SK-N-SH (cell line): ENCODE results near the gene GAS7. TPM values are rescaled to one million over a fixed set of nuclear protein-coding genes. Genes with fewer than 3 reads are reported as not detected.

ENCODE experiments used
- CTCF ChIA-PET: fragments of 300-600, 350-600 bp; formaldehyde crosslinking; extraction: SDS; loops from one replicate; lab custom pipeline; 2021; lab: Yijun Ruan, JAX
- POLR2A ChIA-PET: fragments of 350-600 bp; sonication (Branson Sonifier 250); formaldehyde crosslinking; extraction: SDS; loops from one replicate; lab custom pipeline; 2020; ENCODE audit warnings: antibody characterized with exemption, inconsistent platforms; lab: Yijun Ruan, JAX
- DNase-seq: peaks from one replicate; pipeline ENCODE4 v3.0.0; 2012
- H2AFZ ChIP-seq: fragments of 200-600 bp; sonication (generic); 2 replicates; pipeline ENCODE4 v1.8.1; 2016; ENCODE audit warnings: antibody characterized with exemption, mild to moderate bottlenecking, low read depth
- H3F3A ChIP-seq: fragments of 200-600 bp; sonication (generic); replicated peaks from 2 replicates; pipeline ENCODE3; 2016; ENCODE audit warnings: antibody characterized with exemption, mild to moderate bottlenecking; ENCODE audit not compliant: insufficient read depth
- H3K27ac ChIP-seq, 2 experiments: fragments of 200-500 bp in 1 of 2; fragments of 200-600 bp in 1 of 2; sonication (Bioruptor generic) in 1 of 2; sonication (generic), shearing (Covaris generic) in 1 of 2; 2 replicates each; pipeline versions ENCODE4 v1.5.1 to v1.6.1; 2014 to 2016; ENCODE audit warnings: low read depth in 2 of 2, inconsistent platforms in 1 of 2, low read length in 1 of 2, mild to moderate bottlenecking in 1 of 2, mixed read lengths in 1 of 2
- H3K27me3 ChIP-seq: fragments of 200-600 bp; sonication (generic), shearing (Covaris generic); 2 replicates; pipeline ENCODE4 v1.6.1; 2016; ENCODE audit warnings: mixed run types; ENCODE audit not compliant: insufficient read depth
- H3K36me3 ChIP-seq, 2 experiments: fragments of 200-500 bp in 1 of 2; fragments of 200-600 bp in 1 of 2; sonication (Bioruptor generic) in 1 of 2; sonication (generic) in 1 of 2; replicated peaks in 1 of 2; 2 replicates each; pipeline versions ENCODE3 to v1.5.1; 2014 to 2016; ENCODE audit warnings: low read length in 1 of 2, mild to moderate bottlenecking in 1 of 2; ENCODE audit not compliant: insufficient read depth in 2 of 2, control insufficient read depth in 1 of 2
- H3K4me1 ChIP-seq, 2 experiments: fragments of 200-500 bp in 1 of 2; fragments of 200-600 bp in 1 of 2; sonication (Bioruptor generic) in 1 of 2; sonication (generic), shearing (Covaris generic) in 1 of 2; 2 replicates each; pipeline versions ENCODE4 v1.5.1 to v1.6.1; 2014 to 2016; ENCODE audit warnings: low read depth in 1 of 2, low read length in 1 of 2, mixed run types in 1 of 2; ENCODE audit not compliant: insufficient read depth in 2 of 2, control insufficient read depth in 1 of 2
- H3K4me2 ChIP-seq: fragments of 200-600 bp; sonication (generic), shearing (Covaris generic); 2 replicates; pipeline ENCODE4 v1.6.1; 2017; ENCODE audit warnings: mixed run types
- H3K4me3 ChIP-seq, 2 experiments: fragments of 200-500 bp in 1 of 2; fragments of 200-600 bp in 1 of 2; sonication (Bioruptor generic) in 1 of 2; sonication (generic), shearing (Covaris generic) in 1 of 2; 2 replicates each; pipeline versions ENCODE4 v1.5.1 to v1.8.1; 2014 to 2016; ENCODE audit warnings: low read depth in 2 of 2, inconsistent platforms in 1 of 2, low read length in 1 of 2, mild to moderate bottlenecking in 1 of 2, mixed read lengths in 1 of 2, moderate library complexity in 1 of 2
- H3K79me2 ChIP-seq: fragments of 200-600 bp; sonication (generic); 2 replicates; pipeline ENCODE4 v1.8.1; 2017; ENCODE audit warnings: mild to moderate bottlenecking; ENCODE audit not compliant: insufficient read depth
- H3K9ac ChIP-seq: fragments of 200-600 bp; sonication (generic); 2 replicates; pipeline ENCODE4 v1.6.1; 2017; ENCODE audit warnings: mixed run types
- H3K9me2 ChIP-seq: fragments of 200-600 bp; sonication (generic); 2 replicates; pipeline ENCODE4 v1.6.1; 2017; ENCODE audit warnings: mixed run types
- H3K9me3 ChIP-seq: fragments of 200-600 bp; sonication (generic); 2 replicates; pipeline ENCODE4 v1.6.1; 2017; ENCODE audit warnings: mixed run types, mild to moderate bottlenecking, moderate library complexity
- H4K20me1 ChIP-seq: fragments of 200-600 bp; sonication (generic); 2 replicates; pipeline ENCODE4 v1.6.1; 2017; ENCODE audit warnings: mild to moderate bottlenecking, mixed run types; ENCODE audit not compliant: insufficient read depth
- ELF1 ChIP-seq: IDR thresholded peaks from 2 replicates; pipeline ENCODE4 v1.4.0; 2012
- EP300 ChIP-seq, 2 experiments: IDR thresholded peaks; 2 replicates each; pipeline versions ENCODE4 v1.4.0 to v1.6.1; 2012; ENCODE audit warnings: borderline replicate concordance in 1 of 2, low read depth in 1 of 2, low read length in 1 of 2
- EZH2phosphoT487 ChIP-seq: fragments of 200-600 bp; sonication (generic); IDR thresholded peaks from 2 replicates; pipeline ENCODE4 v1.6.1; 2017; ENCODE audit warnings: low read depth, mixed run types, mild to moderate bottlenecking, antibody characterized with exemption, moderate library complexity, borderline replicate concordance
- FOSL2 ChIP-seq: IDR thresholded peaks from 2 replicates; pipeline ENCODE4 v1.4.0; 2012; ENCODE audit warnings: low read depth, mild to moderate bottlenecking, moderate library complexity, borderline replicate concordance
- FOXJ3 ChIP-seq: sonication (generic); formaldehyde crosslinking; IDR thresholded peaks from 2 replicates; pipeline ENCODE4 v1.5.1; 2020; ENCODE audit warnings: mild to moderate bottlenecking, missing genetic modification reagents
- FOXM1 ChIP-seq: IDR thresholded peaks from 2 replicates; pipeline ENCODE4 v1.4.0; 2012; ENCODE audit warnings: low read depth, mild to moderate bottlenecking
- GABPA ChIP-seq: IDR thresholded peaks from 2 replicates; pipeline ENCODE4 v1.4.0; 2012; ENCODE audit warnings: low read depth, mild to moderate bottlenecking
- GATA2 ChIP-seq: sonication (generic); formaldehyde crosslinking; IDR thresholded peaks from 2 replicates; pipeline ENCODE4 v1.5.0; 2020; ENCODE audit warnings: mild to moderate bottlenecking, missing genetic modification reagents
- JUND ChIP-seq: IDR thresholded peaks from 2 replicates; pipeline ENCODE4 v1.4.0; 2012
- MXI1 ChIP-seq: IDR thresholded peaks from 2 replicates; pipeline ENCODE4 v1.6.1; 2012; ENCODE audit warnings: mild to moderate bottlenecking, low read depth, low read length, improper control_type of control experiment
- NRF1 ChIP-seq: IDR thresholded peaks from 2 replicates; pipeline ENCODE4 v1.6.1; 2012; ENCODE audit warnings: low read depth, mild to moderate bottlenecking, low read length
- POLR2AphosphoS5 ChIP-seq: IDR thresholded peaks from 2 replicates; pipeline ENCODE4 v1.6.1; 2012; ENCODE audit warnings: low read depth, low read length
- RCOR1 ChIP-seq: fragments of 150-350 bp; IDR thresholded peaks from 2 replicates; pipeline ENCODE4 v1.6.1; 2017; ENCODE audit warnings: antibody characterized with exemption, low read length
- RFX5 ChIP-seq: IDR thresholded peaks from 2 replicates; pipeline ENCODE4 v1.6.1; 2012; ENCODE audit warnings: mild to moderate bottlenecking, improper control_type of control experiment, low read length
- SMC3 ChIP-seq: IDR thresholded peaks from 2 replicates; pipeline ENCODE4 v1.6.1; 2012; ENCODE audit warnings: low read depth, low read length, improper control_type of control experiment
- TCF12 ChIP-seq: IDR thresholded peaks from 2 replicates; pipeline ENCODE4 v1.4.0; 2012
- YY1 ChIP-seq: IDR thresholded peaks from 2 replicates; pipeline ENCODE4 v1.4.0; 2012; ENCODE audit warnings: low read depth, mild to moderate bottlenecking
- WGBS: methylation state at CpG from one replicate; pipeline ENCODE4 v1.1.6; 2017; ENCODE audit warnings: low lambda C conversion rate; 5-methylcytosine and 5-hydroxymethylcytosine counted together
- polyA plus RNA-seq, 3 experiments: library from polyadenylated mRNA; depleted of rRNA; stranded (reverse); fragments of >200 nt; gene quantifications; 2 replicates each; pipeline ENCODE4 v1.2.3, GENCODE V29; 2012
- TF ChIP-seq, protein P1 (sequence below): IDR thresholded peaks from 2 replicates; pipeline ENCODE4 v1.6.1; 2012; ENCODE audit warnings: mild to moderate bottlenecking, low read depth, low read length, moderate library complexity
- TF ChIP-seq, protein P2 (sequence below): IDR thresholded peaks from 2 replicates; pipeline ENCODE4 v1.4.0; 2012; ENCODE audit warnings: low read depth, borderline replicate concordance
- TF ChIP-seq, protein P3 (sequence below): IDR thresholded peaks from 2 replicates; pipeline ENCODE4 v1.4.0; 2012; ENCODE audit warnings: low read depth, borderline replicate concordance
- TF ChIP-seq, protein P4 (sequence below): fragments of 200-600 bp; sonication (generic); IDR thresholded peaks from 2 replicates; pipeline ENCODE4 v1.6.1; 2017; ENCODE audit warnings: antibody characterized with exemption, mild to moderate bottlenecking, moderate library complexity

GAS7 gene
- polyA plus RNA-seq, 1 of the 3 experiments (the other 2 are of a cell fraction): 0.12 TPM

DNA sequence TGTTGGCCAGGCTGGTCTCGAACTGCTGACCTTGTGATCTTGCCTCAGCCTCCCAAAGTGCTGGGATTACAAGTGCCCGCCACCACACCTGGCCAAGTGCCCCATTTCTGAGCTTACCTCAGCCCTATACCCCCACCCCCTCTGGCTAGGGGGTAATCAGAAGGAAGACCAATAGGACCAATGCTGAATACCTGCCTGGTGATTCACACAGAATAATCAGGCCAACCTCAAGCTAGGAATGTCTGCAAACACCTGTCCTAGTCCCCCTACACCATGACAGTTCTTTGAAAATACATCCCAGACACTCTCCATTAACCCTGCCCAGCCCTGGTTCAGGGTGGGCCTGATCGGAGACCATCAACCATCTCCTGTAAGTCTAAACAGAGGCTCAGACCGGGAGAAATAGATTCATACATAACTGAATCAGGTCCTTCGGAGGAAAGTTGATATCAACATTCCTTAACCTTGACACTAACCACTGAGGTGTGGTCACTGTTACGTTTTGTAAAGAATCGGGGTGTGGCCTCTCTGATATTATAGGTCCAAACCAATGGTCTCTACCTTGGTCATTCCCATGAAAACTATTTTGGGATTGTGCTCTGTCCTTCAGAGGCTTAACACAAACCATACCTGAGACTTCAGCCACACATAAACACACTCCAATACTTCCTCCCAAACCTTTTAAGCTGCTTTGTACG lies 130.8 kb downstream of the GAS7 start:
- no peaks in the 10 kb centered on the region for H4K20me1 ChIP-seq
- TF ChIP-seq MXI1 (no peak), SMC3 (no peak), TCF12 (no peak), RFX5 (no peak), GATA2 (CRISPR knock-in tag) (no peak), GABPA (no peak), RCOR1 (no peak), YY1 (no peak), JUND (no peak), FOXJ3 (CRISPR knock-in tag) (no peak)
- TF ChIP-seq, protein P1, sequence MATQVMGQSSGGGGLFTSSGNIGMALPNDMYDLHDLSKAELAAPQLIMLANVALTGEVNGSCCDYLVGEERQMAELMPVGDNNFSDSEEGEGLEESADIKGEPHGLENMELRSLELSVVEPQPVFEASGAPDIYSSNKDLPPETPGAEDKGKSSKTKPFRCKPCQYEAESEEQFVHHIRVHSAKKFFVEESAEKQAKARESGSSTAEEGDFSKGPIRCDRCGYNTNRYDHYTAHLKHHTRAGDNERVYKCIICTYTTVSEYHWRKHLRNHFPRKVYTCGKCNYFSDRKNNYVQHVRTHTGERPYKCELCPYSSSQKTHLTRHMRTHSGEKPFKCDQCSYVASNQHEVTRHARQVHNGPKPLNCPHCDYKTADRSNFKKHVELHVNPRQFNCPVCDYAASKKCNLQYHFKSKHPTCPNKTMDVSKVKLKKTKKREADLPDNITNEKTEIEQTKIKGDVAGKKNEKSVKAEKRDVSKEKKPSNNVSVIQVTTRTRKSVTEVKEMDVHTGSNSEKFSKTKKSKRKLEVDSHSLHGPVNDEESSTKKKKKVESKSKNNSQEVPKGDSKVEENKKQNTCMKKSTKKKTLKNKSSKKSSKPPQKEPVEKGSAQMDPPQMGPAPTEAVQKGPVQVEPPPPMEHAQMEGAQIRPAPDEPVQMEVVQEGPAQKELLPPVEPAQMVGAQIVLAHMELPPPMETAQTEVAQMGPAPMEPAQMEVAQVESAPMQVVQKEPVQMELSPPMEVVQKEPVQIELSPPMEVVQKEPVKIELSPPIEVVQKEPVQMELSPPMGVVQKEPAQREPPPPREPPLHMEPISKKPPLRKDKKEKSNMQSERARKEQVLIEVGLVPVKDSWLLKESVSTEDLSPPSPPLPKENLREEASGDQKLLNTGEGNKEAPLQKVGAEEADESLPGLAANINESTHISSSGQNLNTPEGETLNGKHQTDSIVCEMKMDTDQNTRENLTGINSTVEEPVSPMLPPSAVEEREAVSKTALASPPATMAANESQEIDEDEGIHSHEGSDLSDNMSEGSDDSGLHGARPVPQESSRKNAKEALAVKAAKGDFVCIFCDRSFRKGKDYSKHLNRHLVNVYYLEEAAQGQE: no peak
- no peak overlapping the region for H3K4me2 ChIP-seq
- no peaks in the 10 kb centered on the region for H3K36me3 ChIP-seq
- H3F3A ChIP-seq: no peaks in the 10 kb centered on the region
- H3K27me3 ChIP-seq: no peaks in the 10 kb centered on the region; the same call in 1 of the 2 replicates
- H3K9me3 ChIP-seq: no peaks in the 10 kb centered on the region
- H3K9ac ChIP-seq: no peak overlapping the region
- H3K79me2 ChIP-seq: no peaks in the 10 kb centered on the region
- H3K27ac ChIP-seq: no peak overlapping the region
- H3K4me1 ChIP-seq: no peaks in the 10 kb centered on the region; a peak in 1 of 4 replicates
- ChIA-PET CTCF (no interaction called here), POLR2A (no interaction called here)
- DNase-seq: no peak
- H3K4me3 ChIP-seq: no peak overlapping the region
- H2AFZ ChIP-seq: no peak overlapping the region
- H3K9me2 ChIP-seq: no peaks in the 10 kb centered on the region
- 17% methylated on average over 8 of the region's 8 CpGs for WGBS

DNA sequence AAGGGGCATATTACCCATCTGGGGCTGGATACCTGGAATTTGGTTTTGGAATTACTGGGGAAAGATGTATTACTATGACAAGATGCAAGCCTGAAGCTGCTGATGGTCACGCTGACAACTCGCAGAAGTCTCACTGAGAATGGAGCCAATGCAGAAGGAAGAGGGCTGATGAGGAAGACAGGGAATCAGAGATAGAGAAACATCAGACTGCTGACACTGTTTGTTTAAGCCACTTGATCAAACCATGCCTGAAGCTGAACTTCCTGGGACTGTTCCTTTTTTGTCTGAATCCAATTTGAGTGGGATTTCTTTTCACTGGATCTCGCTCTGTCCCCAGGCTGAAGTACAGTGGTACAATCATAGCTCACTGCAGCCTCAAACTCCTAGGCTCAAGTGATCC lies 133.9 kb downstream of the GAS7 start:
- WGBS: 43% methylated on average over 3 of the region's 3 CpGs
- no peak overlapping the region for H3K9ac ChIP-seq
- no peaks in the 10 kb centered on the region; the same call in 1 of the 2 replicates for H3K27me3 ChIP-seq
- no peaks in the 10 kb centered on the region for H3K9me3 ChIP-seq
- H2AFZ ChIP-seq: no peak overlapping the region
- H3K79me2 ChIP-seq: no peaks in the 10 kb centered on the region
- POLR2A ChIA-PET: no interaction called here
- H3K36me3 ChIP-seq: no peaks in the 10 kb centered on the region
- CTCF ChIA-PET: no interaction called here
- H3K9me2 ChIP-seq: no peaks in the 10 kb centered on the region
- no peaks in the 10 kb centered on the region for H3F3A ChIP-seq
- H3K4me2 ChIP-seq: no peak overlapping the region
- peaks cover 0 to 14% of the 10 kb centered on the region in 2 experiments; a peak in 1 of 4 replicates for H3K4me1 ChIP-seq
- no peak for DNase-seq
- H4K20me1 ChIP-seq: no peaks in the 10 kb centered on the region
- H3K27ac ChIP-seq: no peak overlapping the region
- no peak overlapping the region for H3K4me3 ChIP-seq
- TF ChIP-seq FOSL2 (no peak), TCF12 (no peak), EP300 (IDR thresholded peaks at IDR 0.05; ENCODE audit: borderline replicate concordance in 1 of 2, low read depth in 1 of 2, low read length in 1 of 2) (no peak), GABPA (no peak), FOXJ3 (CRISPR knock-in tag) (no peak), JUND (no peak), NRF1 (no peak), FOXM1 (no peak), EZH2phosphoT487 (no peak), RCOR1 (no peak), ELF1 (no peak), POLR2AphosphoS5 (no peak)
- TF ChIP-seq, protein P2, sequence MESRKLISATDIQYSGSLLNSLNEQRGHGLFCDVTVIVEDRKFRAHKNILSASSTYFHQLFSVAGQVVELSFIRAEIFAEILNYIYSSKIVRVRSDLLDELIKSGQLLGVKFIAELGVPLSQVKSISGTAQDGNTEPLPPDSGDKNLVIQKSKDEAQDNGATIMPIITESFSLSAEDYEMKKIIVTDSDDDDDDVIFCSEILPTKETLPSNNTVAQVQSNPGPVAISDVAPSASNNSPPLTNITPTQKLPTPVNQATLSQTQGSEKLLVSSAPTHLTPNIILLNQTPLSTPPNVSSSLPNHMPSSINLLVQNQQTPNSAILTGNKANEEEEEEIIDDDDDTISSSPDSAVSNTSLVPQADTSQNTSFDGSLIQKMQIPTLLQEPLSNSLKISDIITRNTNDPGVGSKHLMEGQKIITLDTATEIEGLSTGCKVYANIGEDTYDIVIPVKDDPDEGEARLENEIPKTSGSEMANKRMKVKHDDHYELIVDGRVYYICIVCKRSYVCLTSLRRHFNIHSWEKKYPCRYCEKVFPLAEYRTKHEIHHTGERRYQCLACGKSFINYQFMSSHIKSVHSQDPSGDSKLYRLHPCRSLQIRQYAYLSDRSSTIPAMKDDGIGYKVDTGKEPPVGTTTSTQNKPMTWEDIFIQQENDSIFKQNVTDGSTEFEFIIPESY: no peak
- TF ChIP-seq, protein P3, sequence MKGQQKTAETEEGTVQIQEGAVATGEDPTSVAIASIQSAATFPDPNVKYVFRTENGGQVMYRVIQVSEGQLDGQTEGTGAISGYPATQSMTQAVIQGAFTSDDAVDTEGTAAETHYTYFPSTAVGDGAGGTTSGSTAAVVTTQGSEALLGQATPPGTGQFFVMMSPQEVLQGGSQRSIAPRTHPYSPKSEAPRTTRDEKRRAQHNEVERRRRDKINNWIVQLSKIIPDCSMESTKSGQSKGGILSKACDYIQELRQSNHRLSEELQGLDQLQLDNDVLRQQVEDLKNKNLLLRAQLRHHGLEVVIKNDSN: no peak
- TF ChIP-seq, protein P4, sequence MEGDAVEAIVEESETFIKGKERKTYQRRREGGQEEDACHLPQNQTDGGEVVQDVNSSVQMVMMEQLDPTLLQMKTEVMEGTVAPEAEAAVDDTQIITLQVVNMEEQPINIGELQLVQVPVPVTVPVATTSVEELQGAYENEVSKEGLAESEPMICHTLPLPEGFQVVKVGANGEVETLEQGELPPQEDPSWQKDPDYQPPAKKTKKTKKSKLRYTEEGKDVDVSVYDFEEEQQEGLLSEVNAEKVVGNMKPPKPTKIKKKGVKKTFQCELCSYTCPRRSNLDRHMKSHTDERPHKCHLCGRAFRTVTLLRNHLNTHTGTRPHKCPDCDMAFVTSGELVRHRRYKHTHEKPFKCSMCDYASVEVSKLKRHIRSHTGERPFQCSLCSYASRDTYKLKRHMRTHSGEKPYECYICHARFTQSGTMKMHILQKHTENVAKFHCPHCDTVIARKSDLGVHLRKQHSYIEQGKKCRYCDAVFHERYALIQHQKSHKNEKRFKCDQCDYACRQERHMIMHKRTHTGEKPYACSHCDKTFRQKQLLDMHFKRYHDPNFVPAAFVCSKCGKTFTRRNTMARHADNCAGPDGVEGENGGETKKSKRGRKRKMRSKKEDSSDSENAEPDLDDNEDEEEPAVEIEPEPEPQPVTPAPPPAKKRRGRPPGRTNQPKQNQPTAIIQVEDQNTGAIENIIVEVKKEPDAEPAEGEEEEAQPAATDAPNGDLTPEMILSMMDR: no peak
